PC-3 (cell line): ENCODE measurements around the gene TMEM147. TPM values are rescaled to one million over a fixed set of nuclear protein-coding genes. Genes with fewer than 3 reads are reported as not detected.

Source experiments
- ATAC-seq: fragments of 200-7000 bp; cut with Tn5 transposase; 2 replicates; pipeline ENCODE4 v1.9.1; 2020; ENCODE audit warnings: mild to moderate bottlenecking, moderate library complexity
- BruUV-seq: library from RNA; stranded (reverse); fragments of 400-500 nt; replicated peaks from 2 replicates; lab custom pipeline; 2021; lab: Mats Ljungman, UMichigan
- CTCF ChIA-PET: fragments of 300-600 bp; sonication (Branson Sonifier 250); formaldehyde crosslinking; loops from one replicate; lab custom pipeline; 2022; ENCODE audit warnings: antibody characterized with exemption; lab: Charles Lee
- POLR2A ChIA-PET: fragments of 300-600 bp; sonication (Branson Sonifier 250); formaldehyde crosslinking; loops from one replicate; lab custom pipeline; 2022; ENCODE audit warnings: antibody characterized with exemption; ENCODE audit not compliant: unreplicated experiment; lab: Charles Lee
- DNase-seq: peaks from one replicate; pipeline ENCODE4 v3.0.0-alpha.2; 2015
- H2AFZ ChIP-seq: fragments of 300-600 bp; sonication (generic); 2 replicates; pipeline ENCODE4 v1.6.0; 2016; ENCODE audit warnings: antibody characterized with exemption, low read length
- H3F3A ChIP-seq: fragments of 300-600 bp; sonication (generic); one replicate; pipeline ENCODE4 v1.6.0; 2017; ENCODE audit warnings: antibody characterized with exemption, low read length, control low read depth, mild to moderate bottlenecking; ENCODE audit not compliant: unreplicated experiment
- H3K27ac ChIP-seq: fragments of 300-600 bp; sonication (generic); 2 replicates; pipeline ENCODE4 v1.5.1; 2016; ENCODE audit warnings: mild to moderate bottlenecking, low read length
- H3K27me3 ChIP-seq: fragments of 300-600 bp; sonication (generic); 2 replicates; pipeline ENCODE4 v1.6.1; 2016; ENCODE audit warnings: low read length, mixed read lengths
- H3K36me3 ChIP-seq: fragments of 300-600 bp; sonication (generic); 2 replicates; pipeline ENCODE4 v1.6.1; 2016; ENCODE audit warnings: low read depth, mixed run types, low read length, mixed read lengths
- H3K4me1 ChIP-seq: fragments of 300-600 bp; sonication (generic); 2 replicates; pipeline ENCODE4 v1.5.1; 2016; ENCODE audit warnings: low read length; ENCODE audit not compliant: insufficient read depth
- H3K4me2 ChIP-seq: fragments of 300-600 bp; sonication (generic); 2 replicates; pipeline ENCODE4 v1.6.0; 2016; ENCODE audit warnings: low read length
- H3K4me3 ChIP-seq: fragments of 300-600 bp; sonication (generic); 2 replicates; pipeline ENCODE4 v1.5.1; 2016; ENCODE audit warnings: mild to moderate bottlenecking, low read length, mixed read lengths
- H3K79me2 ChIP-seq: fragments of 300-600 bp; sonication (generic); 2 replicates; pipeline ENCODE4 v1.6.1; 2017; ENCODE audit warnings: low read length, mixed read lengths
- H3K9ac ChIP-seq: fragments of 300-600 bp; sonication (generic); 2 replicates; pipeline ENCODE4 v1.6.0; 2016; ENCODE audit warnings: mild to moderate bottlenecking, low read length
- H3K9me2 ChIP-seq: fragments of 300-600 bp; sonication (generic); replicated peaks from 2 replicates; pipeline ENCODE4 v1.6.1; 2016; ENCODE audit warnings: mixed run types, low read length, mixed read lengths
- H3K9me3 ChIP-seq: fragments of 300-600 bp; sonication (generic); 2 replicates; pipeline ENCODE4 v1.6.1; 2016; ENCODE audit warnings: low read length, mixed read lengths
- H4K20me1 ChIP-seq: fragments of 300-600 bp; sonication (generic); 2 replicates; pipeline ENCODE4 v1.6.1; 2016; ENCODE audit warnings: low read length, mixed read lengths
- CTCF ChIP-seq: fragments of 300-600 bp; sonication (generic); conservative IDR thresholded peaks from 2 replicates; pipeline ENCODE4 v1.5.1; 2017; ENCODE audit warnings: antibody characterized with exemption, low read depth, mild to moderate bottlenecking, low read length
- EZH2 ChIP-seq: fragments of 300-600 bp; sonication (generic); IDR thresholded peaks from one replicate; pipeline ENCODE4 v1.6.1; 2017; ENCODE audit warnings: antibody characterized with exemption, mild to moderate bottlenecking, low read length; ENCODE audit not compliant: unreplicated experiment
- EZH2phosphoT487 ChIP-seq: fragments of 300-600 bp; sonication (generic); IDR thresholded peaks from 2 replicates; pipeline ENCODE4 v1.6.1; 2018; ENCODE audit warnings: mild to moderate bottlenecking, antibody characterized with exemption, low read length, borderline replicate concordance
- intact Hi-C: fragments of 100-400 bp; cut with micrococcal nuclease; formaldehyde crosslinking; loops from 2 replicates; pipeline ENCODE4 v1.9.0; 2023
- total RNA-seq: library from RNA; depleted of rRNA; stranded (reverse); fragments of >200 nt; gene quantifications from 2 replicates; pipeline ENCODE4 v1.2.3, GENCODE V29; 2014

TMEM147 gene
- total RNA-seq, 1 experiment from 2014 or later = 206 TPM

- Histone ChIP-seq H3K79me2 (no peaks in the 10 kb centered on the region), H3K4me1 (peaks cover 5% of the 10 kb centered on the region; the same call in 1 of the 2 replicates), H3K9ac (no peak overlapping the region), H3K36me3 (no peaks in the 10 kb centered on the region), H3K4me3 (no peak overlapping the region), H3K4me2 (no peak overlapping the region), H2AFZ (no peak overlapping the region), H3K27me3 (no peaks in the 10 kb centered on the region), H3K9me2 (no peaks in the 10 kb centered on the region), H3K9me3 (no peaks in the 10 kb centered on the region), H3K27ac (no peak overlapping the region), H4K20me1 (no peaks in the 10 kb centered on the region), H3F3A (no peaks in the 10 kb centered on the region)
- BruUV-seq = no TSS peak
- DNase-seq = no peak
- POLR2A ChIA-PET = no interaction called here
- ATAC-seq = no peak
- intact Hi-C loops = no loop called here
- TF ChIP-seq CTCF (no peak), EZH2phosphoT487 (no peak), EZH2 (no peak)
- CTCF ChIA-PET = no interaction called here
These were observed 11.6 kb downstream of the TMEM147 start for GRCh38 chr19:35556846-35557538.

GRCh38 chr19:35557539-35558399 is 12.3 kb downstream of the TMEM147 start:
- intact Hi-C loops = no loop called here
- Histone ChIP-seq H3K9me3 (no peaks in the 10 kb centered on the region), H3K9ac (no peak overlapping the region), H3K27me3 (no peaks in the 10 kb centered on the region), H3K79me2 (no peaks in the 10 kb centered on the region), H3K27ac (no peak overlapping the region), H3K4me2 (no peak overlapping the region), H4K20me1 (no peaks in the 10 kb centered on the region), H3F3A (no peaks in the 10 kb centered on the region), H3K36me3 (no peaks in the 10 kb centered on the region), H3K4me3 (no peak overlapping the region), H3K9me2 (no peaks in the 10 kb centered on the region), H2AFZ (no peak overlapping the region), H3K4me1 (peaks cover 5% of the 10 kb centered on the region; the same call in 1 of the 2 replicates)
- ATAC-seq (no peak), DNase-seq (no peak)
- ChIA-PET CTCF (no interaction called here), POLR2A (no interaction called here)
- BruUV-seq = no TSS peak
- TF ChIP-seq EZH2phosphoT487 = no peak
- no peak for TF ChIP-seq EZH2
- no peak for TF ChIP-seq CTCF
